Measurements from ENCODE around the gene HELQ. TPM values are rescaled to one million over a fixed set of nuclear protein-coding genes. Genes with fewer than 3 reads are reported as not detected.
"Not testable (repeated sequence)": the region's sequence is repeated elsewhere in the genome, so short reads cannot be mapped to it uniquely, and the experiment has no call there.

The HELQ gene
- total RNA-seq, 1 donor from 2014 or later, result 12.7 TPM

DNA sequence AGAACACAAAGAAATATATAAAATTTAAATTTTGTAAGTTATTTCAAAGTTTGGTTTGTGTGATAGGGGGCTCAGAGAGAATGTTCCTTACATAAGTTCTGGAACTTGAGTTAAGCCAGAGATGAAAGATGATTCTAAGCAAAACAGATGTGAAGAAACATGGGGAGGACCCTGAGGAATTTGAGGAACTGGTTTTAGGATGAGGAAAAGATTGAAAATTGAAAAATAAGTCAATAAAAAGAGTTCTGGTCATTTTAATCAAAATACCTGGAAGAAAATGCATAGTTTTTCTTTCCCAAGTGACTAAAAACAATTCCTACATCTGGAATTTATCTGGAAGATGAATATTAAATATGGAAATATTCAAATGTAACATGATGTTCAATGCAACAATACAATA, 37.4 kb downstream of the HELQ start:
- Histone ChIP-seq H3K4me3 (ENCODE audit: low read depth, low read length) (no peak overlapping the region), H3K36me3 (ENCODE audit: control insufficient read depth, insufficient read depth, low read length) (peaks cover 1% of the 10 kb centered on the region), H3K27me3 (ENCODE audit: control insufficient read depth, insufficient read depth, low read length) (no peaks in the 10 kb centered on the region)
- no peak for DNase-seq (ENCODE audit: low read depth)
- TF ChIP-seq, protein P1, sequence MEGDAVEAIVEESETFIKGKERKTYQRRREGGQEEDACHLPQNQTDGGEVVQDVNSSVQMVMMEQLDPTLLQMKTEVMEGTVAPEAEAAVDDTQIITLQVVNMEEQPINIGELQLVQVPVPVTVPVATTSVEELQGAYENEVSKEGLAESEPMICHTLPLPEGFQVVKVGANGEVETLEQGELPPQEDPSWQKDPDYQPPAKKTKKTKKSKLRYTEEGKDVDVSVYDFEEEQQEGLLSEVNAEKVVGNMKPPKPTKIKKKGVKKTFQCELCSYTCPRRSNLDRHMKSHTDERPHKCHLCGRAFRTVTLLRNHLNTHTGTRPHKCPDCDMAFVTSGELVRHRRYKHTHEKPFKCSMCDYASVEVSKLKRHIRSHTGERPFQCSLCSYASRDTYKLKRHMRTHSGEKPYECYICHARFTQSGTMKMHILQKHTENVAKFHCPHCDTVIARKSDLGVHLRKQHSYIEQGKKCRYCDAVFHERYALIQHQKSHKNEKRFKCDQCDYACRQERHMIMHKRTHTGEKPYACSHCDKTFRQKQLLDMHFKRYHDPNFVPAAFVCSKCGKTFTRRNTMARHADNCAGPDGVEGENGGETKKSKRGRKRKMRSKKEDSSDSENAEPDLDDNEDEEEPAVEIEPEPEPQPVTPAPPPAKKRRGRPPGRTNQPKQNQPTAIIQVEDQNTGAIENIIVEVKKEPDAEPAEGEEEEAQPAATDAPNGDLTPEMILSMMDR (IDR thresholded peaks at IDR 0.05; ENCODE audit: insufficient read depth, low read length, poor library complexity, severe bottlenecking), result no peak

DNA sequence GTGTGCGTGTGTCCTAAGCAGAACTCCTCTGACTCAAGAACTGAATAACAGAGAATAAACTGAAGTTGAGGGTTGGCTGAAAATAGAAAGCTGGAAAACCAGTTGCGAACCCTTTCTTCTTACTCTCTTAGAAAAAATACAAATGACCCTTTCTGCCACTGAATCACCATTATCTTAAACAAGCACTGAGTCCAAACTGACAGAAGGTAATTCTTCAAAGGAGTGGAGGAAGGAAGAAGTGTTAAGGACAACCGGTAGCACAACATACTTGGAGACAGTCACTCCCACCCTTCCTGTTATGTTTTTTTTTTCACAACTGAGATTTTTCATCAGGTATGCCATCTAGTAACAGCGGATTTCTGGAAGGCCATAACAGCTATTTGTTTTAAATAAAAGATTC, 38.1 kb downstream of the HELQ start:
- H3K27me3 ChIP-seq (ENCODE audit: control insufficient read depth, insufficient read depth, low read length), result no peaks in the 10 kb centered on the region
- DNase-seq (ENCODE audit: low read depth), result no peak
- TF ChIP-seq, protein P1 (IDR thresholded peaks at IDR 0.05; ENCODE audit: insufficient read depth, low read length, poor library complexity, severe bottlenecking), result no peak
- no peak overlapping the region for H3K4me3 ChIP-seq (ENCODE audit: low read depth, low read length)
- H3K36me3 ChIP-seq (ENCODE audit: control insufficient read depth, insufficient read depth, low read length), result peaks cover 1% of the 10 kb centered on the region

DNA sequence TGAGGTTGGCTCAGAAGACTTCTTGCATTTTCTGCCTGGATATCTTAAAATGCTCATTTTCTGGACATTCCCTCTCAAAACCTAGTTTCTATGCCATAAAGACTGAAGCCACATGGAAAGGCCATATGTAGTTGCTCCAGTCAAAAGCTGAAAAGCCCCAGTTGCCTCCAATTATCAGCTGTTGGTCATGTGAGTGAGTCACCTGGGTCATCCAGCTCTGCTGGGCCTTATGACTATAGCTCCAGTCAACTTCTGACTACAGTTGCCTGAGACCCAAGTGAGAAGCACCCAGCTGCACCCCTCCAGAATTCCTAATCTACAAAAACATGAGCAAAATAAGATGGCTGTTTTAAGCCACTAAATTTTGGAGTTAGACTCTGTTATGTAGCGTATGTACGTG, 41.9 kb downstream of the HELQ start:
- no peaks in the 10 kb centered on the region for H3K36me3 ChIP-seq (ENCODE audit: control insufficient read depth, insufficient read depth, low read length)
- no peak overlapping the region for H3K4me3 ChIP-seq (ENCODE audit: low read depth, low read length)
- TF ChIP-seq, protein P1 (IDR thresholded peaks at IDR 0.05; ENCODE audit: insufficient read depth, low read length, poor library complexity, severe bottlenecking), result no peak
- DNase-seq (ENCODE audit: low read depth), result no peak
- no peaks in the 10 kb centered on the region for H3K27me3 ChIP-seq (ENCODE audit: control insufficient read depth, insufficient read depth, low read length)

DNA sequence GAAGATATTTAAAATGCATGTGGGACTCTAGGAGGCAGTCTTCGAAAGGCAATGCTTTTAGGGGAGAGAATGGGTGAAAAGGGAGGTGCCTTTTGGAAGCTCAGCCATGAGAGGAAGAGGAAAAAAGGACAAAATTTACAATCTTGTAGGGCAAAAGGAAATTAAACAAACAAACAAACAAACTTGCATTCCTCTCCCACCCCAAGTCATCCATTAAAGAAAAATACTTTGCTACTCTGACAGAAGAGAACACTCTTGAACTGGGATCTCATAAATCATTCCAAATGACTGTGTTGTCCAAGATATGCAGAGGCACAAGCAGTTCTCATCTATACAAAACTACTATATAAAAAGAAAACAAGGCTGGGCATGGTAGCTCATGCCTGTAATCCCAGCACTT, 46.7 kb downstream of the HELQ start:
- DNase-seq (ENCODE audit: low read depth), result no peak
- TF ChIP-seq, protein P1 (IDR thresholded peaks at IDR 0.05; ENCODE audit: insufficient read depth, low read length, poor library complexity, severe bottlenecking), result no peak
- no peak overlapping the region for H3K4me3 ChIP-seq (ENCODE audit: low read depth, low read length)
- no peaks in the 10 kb centered on the region for H3K36me3 ChIP-seq (ENCODE audit: control insufficient read depth, insufficient read depth, low read length)
- no peaks in the 10 kb centered on the region for H3K27me3 ChIP-seq (ENCODE audit: control insufficient read depth, insufficient read depth, low read length)

DNA sequence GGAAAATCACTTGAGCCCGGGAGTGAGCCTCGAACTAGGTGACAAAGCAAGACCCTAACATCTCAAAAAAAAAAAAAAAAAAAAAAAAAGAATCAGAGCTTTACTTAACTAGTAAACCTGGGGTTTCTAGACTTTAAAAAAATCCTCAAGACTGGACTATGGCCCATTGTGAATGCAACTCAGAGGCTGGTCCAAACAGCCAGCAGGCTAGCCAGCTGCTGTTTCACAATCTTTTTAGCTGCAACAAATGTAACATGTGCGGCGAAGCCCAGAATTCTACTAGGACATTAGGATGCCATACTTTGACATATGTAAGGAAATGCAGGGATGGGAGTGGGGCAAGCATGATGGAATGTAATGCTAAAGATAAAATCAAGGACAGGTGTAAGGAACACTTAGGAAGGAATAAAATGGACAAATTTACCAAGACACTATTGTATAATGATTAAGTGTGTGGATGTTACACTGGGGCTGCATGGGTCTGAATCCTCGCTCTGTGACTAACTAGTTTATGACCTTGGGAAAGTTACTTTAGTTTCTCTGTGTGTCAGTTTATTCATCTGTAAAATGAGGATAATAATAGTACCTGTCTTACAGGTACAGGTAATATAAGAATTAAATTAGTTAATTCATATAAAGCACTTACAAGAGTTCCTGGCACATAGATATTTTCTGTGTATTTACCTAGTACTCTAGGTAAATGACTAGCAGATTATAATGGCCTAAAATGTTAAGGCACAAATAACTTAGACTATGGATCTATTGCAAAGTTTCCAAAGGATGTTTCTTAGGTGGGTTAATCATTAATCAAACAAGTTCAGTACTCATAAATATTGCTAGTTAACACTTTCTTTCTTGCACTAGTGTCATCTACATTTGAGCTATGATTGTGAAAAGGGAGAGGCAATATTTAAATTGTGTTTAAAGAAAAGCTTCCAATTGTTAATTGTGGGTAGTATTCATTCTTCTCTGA, 49.5 kb downstream of the HELQ start:
- TF ChIP-seq, protein P1 (IDR thresholded peaks at IDR 0.05; ENCODE audit: insufficient read depth, low read length, poor library complexity, severe bottlenecking), result no peak
- Histone ChIP-seq H3K36me3 (ENCODE audit: control insufficient read depth, insufficient read depth, low read length) (no peaks in the 10 kb centered on the region), H3K27me3 (ENCODE audit: control insufficient read depth, insufficient read depth, low read length) (no peaks in the 10 kb centered on the region), H3K4me3 (ENCODE audit: low read depth, low read length) (no peak overlapping the region)
- DNase-seq (ENCODE audit: low read depth), result no peak

DNA sequence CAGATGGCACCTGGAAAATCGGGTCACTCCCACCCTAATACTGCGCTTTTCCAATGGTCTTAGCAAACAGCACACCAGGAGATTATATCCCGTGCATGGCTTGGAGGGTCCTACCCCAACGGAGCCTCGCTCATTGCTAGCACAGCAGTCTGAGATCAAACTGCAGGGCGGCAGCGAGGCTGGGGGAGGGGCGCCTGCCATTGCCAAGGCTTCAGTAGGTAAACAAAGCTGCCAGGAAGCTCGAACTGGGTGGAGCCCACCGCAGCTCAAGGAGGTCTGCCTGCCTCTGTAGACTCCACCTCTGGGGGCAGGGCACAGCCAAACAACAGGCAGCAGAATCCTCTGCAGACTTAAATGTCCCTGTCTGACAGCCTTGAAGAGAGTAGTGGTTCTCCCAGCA, 57.5 kb downstream of the HELQ start:
- not testable (repeated sequence) for H3K27me3 ChIP-seq (ENCODE audit: control insufficient read depth, insufficient read depth, low read length); H3K36me3 ChIP-seq (ENCODE audit: control insufficient read depth, insufficient read depth, low read length); DNase-seq (ENCODE audit: low read depth); H3K4me3 ChIP-seq (ENCODE audit: low read depth, low read length)

Measured in kidney epithelial cell (primary cell).